H9 (cell line): ENCODE data around the gene SRGAP3. TPM values are rescaled to one million over a fixed set of nuclear protein-coding genes. Genes with fewer than 3 reads are reported as not detected.

ENCODE experiments used
- DNase-seq: peaks from one replicate; pipeline ENCODE4 v3.0.0-alpha.2; 2017
- H2AFZ ChIP-seq: one replicate; pipeline ENCODE4 v1.6.1; 2013; ENCODE audit warnings: mild to moderate bottlenecking, low read length, control low read depth, moderate library complexity
- H2AK5ac ChIP-seq: 2 replicates; pipeline ENCODE4 v1.6.1; 2013; ENCODE audit warnings: low read length, control low read depth, mixed read lengths; ENCODE audit not compliant: insufficient read length
- H2BK120ac ChIP-seq: one replicate; pipeline ENCODE4 v1.6.1; 2013; ENCODE audit warnings: low read depth, mild to moderate bottlenecking, low read length, control low read depth, inconsistent platforms; ENCODE audit not compliant: poor library complexity, severe bottlenecking
- H2BK12ac ChIP-seq: 2 replicates; pipeline ENCODE4 v1.6.1; 2013; ENCODE audit warnings: low read length, control low read depth, mixed read lengths, low read depth; ENCODE audit not compliant: insufficient read length
- H2BK15ac ChIP-seq: 2 replicates; pipeline ENCODE4 v1.6.1; 2013; ENCODE audit warnings: low read depth, low read length, control low read depth
- H2BK20ac ChIP-seq: one replicate; pipeline ENCODE4 v1.6.1; 2013; ENCODE audit warnings: low read depth, mild to moderate bottlenecking, low read length, control low read depth, inconsistent platforms; ENCODE audit not compliant: poor library complexity, severe bottlenecking
- H2BK5ac ChIP-seq: 2 replicates; pipeline ENCODE4 v1.6.1; 2013; ENCODE audit warnings: low read length, control low read depth, mixed read lengths; ENCODE audit not compliant: insufficient read length
- H3K14ac ChIP-seq: 2 replicates; pipeline ENCODE4 v1.6.1; 2013; ENCODE audit warnings: low read length, control low read depth; ENCODE audit not compliant: insufficient read depth
- H3K18ac ChIP-seq: 2 replicates; pipeline ENCODE4 v1.6.1; 2013; ENCODE audit warnings: low read depth, mild to moderate bottlenecking, mixed read lengths, low read length, control low read depth; ENCODE audit not compliant: insufficient read length
- H3K23ac ChIP-seq: 2 replicates; pipeline ENCODE4 v1.6.1; 2013; ENCODE audit warnings: low read length, control low read depth, mixed read lengths, low read depth; ENCODE audit not compliant: insufficient read length
- H3K23me2 ChIP-seq: 2 replicates; pipeline ENCODE4 v1.6.1; 2013; ENCODE audit warnings: low read depth, mild to moderate bottlenecking, mixed read lengths, low read length, control low read depth; ENCODE audit not compliant: insufficient read length, poor library complexity, severe bottlenecking
- H3K27ac ChIP-seq: 2 replicates; pipeline ENCODE4 v1.5.1; 2013; ENCODE audit warnings: low read length, control low read depth, mixed read lengths, low read depth; ENCODE audit not compliant: insufficient read length
- H3K27me3 ChIP-seq: 2 replicates; pipeline ENCODE4 v1.6.1; 2013; ENCODE audit warnings: low read length, control low read depth, inconsistent platforms; ENCODE audit not compliant: insufficient read depth
- H3K4ac ChIP-seq: 2 replicates; pipeline ENCODE4 v1.6.1; 2013; ENCODE audit warnings: low read depth, mild to moderate bottlenecking, control low read depth, inconsistent platforms, low read length, moderate library complexity
- H3K4me1 ChIP-seq: 2 replicates; pipeline ENCODE4 v1.6.1; 2013; ENCODE audit warnings: low read length, control low read depth, inconsistent platforms; ENCODE audit not compliant: insufficient read depth
- H3K4me2 ChIP-seq: 2 replicates; pipeline ENCODE4 v1.6.1; 2013; ENCODE audit warnings: low read length, control low read depth, mixed read lengths; ENCODE audit not compliant: insufficient read length, insufficient read depth
- H3K56ac ChIP-seq: 2 replicates; pipeline ENCODE4 v1.6.1; 2013; ENCODE audit warnings: low read depth, mild to moderate bottlenecking, mixed read lengths, low read length, control low read depth; ENCODE audit not compliant: insufficient read length
- H3K79me1 ChIP-seq: 2 replicates; pipeline ENCODE4 v1.6.1; 2013; ENCODE audit warnings: low read depth, mild to moderate bottlenecking, moderate library complexity, low read length, control low read depth, inconsistent platforms; ENCODE audit not compliant: insufficient read depth, poor library complexity, severe bottlenecking
- H3K79me2 ChIP-seq: 2 replicates; pipeline ENCODE4 v1.6.1; 2013; ENCODE audit warnings: low read length, control low read depth, inconsistent platforms; ENCODE audit not compliant: insufficient read depth
- H3K9ac ChIP-seq: 2 replicates; pipeline ENCODE4 v1.6.1; 2013; ENCODE audit warnings: low read length, control low read depth, mixed read lengths; ENCODE audit not compliant: insufficient read length; ENCODE audit errors: extremely low read depth
- H3K9me3 ChIP-seq: one replicate; pipeline ENCODE4 v1.6.1; 2013; ENCODE audit warnings: low read depth, low read length, inconsistent platforms; ENCODE audit not compliant: control insufficient read depth
- H3T11ph ChIP-seq: one replicate; pipeline ENCODE4 v1.6.1; 2013; ENCODE audit warnings: mild to moderate bottlenecking, low read length, control low read depth, inconsistent platforms
- H4K20me1 ChIP-seq: one replicate; pipeline ENCODE4 v1.6.1; 2013; ENCODE audit not compliant: control insufficient read depth, insufficient read length, insufficient read depth
- H4K5ac ChIP-seq: 2 replicates; pipeline ENCODE4 v1.6.1; 2013; ENCODE audit warnings: low read depth, mild to moderate bottlenecking, mixed read lengths, low read length, control low read depth; ENCODE audit not compliant: insufficient read length
- H4K8ac ChIP-seq: replicated peaks from 2 replicates; pipeline ENCODE4 v1.6.1; 2013; ENCODE audit warnings: low read length, control low read depth, mixed read lengths, low read depth; ENCODE audit not compliant: insufficient read length
- H4K91ac ChIP-seq: 2 replicates; pipeline ENCODE4 v1.6.1; 2013; ENCODE audit warnings: low read depth, mild to moderate bottlenecking, moderate library complexity, mixed read lengths, low read length, control low read depth; ENCODE audit not compliant: insufficient read length
- H3K27ac Mint-ChIP-seq, 3 experiments: 2 replicates in 2 of 3; 3 replicates in 1 of 3; pipeline ENCODE4 v1.8.0; 2020 to 2021; ENCODE audit warnings: mixed read lengths in 3 of 3, mild to moderate bottlenecking in 1 of 3, moderate library complexity in 1 of 3
- H3K27me3 Mint-ChIP-seq: 2 replicates; pipeline ENCODE4 v1.8.0; 2021; ENCODE audit warnings: low read depth, mild to moderate bottlenecking, moderate library complexity, mixed read lengths
- H3K36me3 Mint-ChIP-seq, 3 experiments: 2 replicates in 2 of 3; 3 replicates in 1 of 3; pipeline ENCODE4 v1.8.0; 2020 to 2021; ENCODE audit warnings: low read depth in 3 of 3, mixed read lengths in 3 of 3; ENCODE audit not compliant: insufficient read depth in 1 of 3
- H3K4me1 Mint-ChIP-seq, 2 experiments: 2 replicates each; pipeline ENCODE4 v1.8.0; 2020; ENCODE audit warnings: mixed read lengths in 2 of 2
- H3K4me3 Mint-ChIP-seq, 2 experiments: 2 replicates in 1 of 2; 3 replicates in 1 of 2; pipeline ENCODE4 v1.8.0; 2020 to 2021; ENCODE audit warnings: mild to moderate bottlenecking in 2 of 2, mixed read lengths in 2 of 2, moderate library complexity in 1 of 2
- H3K9me3 Mint-ChIP-seq, 2 experiments: 2 replicates in 1 of 2; 3 replicates in 1 of 2; pipeline ENCODE4 v1.8.0; 2020; ENCODE audit warnings: mild to moderate bottlenecking in 2 of 2, mixed read lengths in 2 of 2, moderate library complexity in 1 of 2
- CTCF ChIP-seq: fragments of 200-600 bp; sonication (generic); conservative IDR thresholded peaks from 3 replicates; pipeline ENCODE4 v1.8.0; 2021; ENCODE audit warnings: antibody characterized with exemption, mild to moderate bottlenecking
- WGBS: extraction: QIAGEN DNeasy Blood & Tissue Kit; methylation state at CpG from one replicate; pipeline ENCODE4 v1.1.7; 2013; ENCODE audit warnings: missing lambda C conversion rate, low lambda C conversion rate, mixed read lengths; ENCODE audit not compliant: insufficient read length; ENCODE audit errors: extremely low coverage; 5-methylcytosine and 5-hydroxymethylcytosine counted together
- long read RNA-seq: library from polyadenylated mRNA; unstranded; transcript quantifications from one replicate; pipeline ENCODE4 v2.0.0, GENCODE V29; 2020
- total RNA-seq: library from RNA; stranded (reverse); gene quantifications from 2 replicates; pipeline ENCODE4 v1.2.1, GENCODE V29; 2021

Gene SRGAP3
- total RNA-seq = 2.6 and 3.4 TPM in 2 replicates
- long read RNA-seq, full-length matches to known transcripts = 1 of 9 reads
- long read RNA-seq, partial matches to known transcripts = 4 of 9 reads
- long read RNA-seq, other reads (novel, unspliced or antisense) = 4 of 9 reads

- H2BK120ac ChIP-seq = no peak within 1 kb of the TSS
- Mint-ChIP-seq H3K36me3 (no peaks in the 10 kb centered on the region), H3K4me3 (peak within 1 kb of the TSS; percentile 69 to 91), H3K27ac (peak within 1 kb of the TSS; percentile 7 to 45 (median 17); a peak in 5 of 7 replicates), H3K9me3 (0 out of 5 replicates have a peak, but pooled peaks cover 0 to 2% of the 10 kb centered on the region in 2 experiments), H3K4me1 (peaks cover 32 to 48% of the 10 kb centered on the region in 2 experiments), H3K27me3 (peaks cover 12% of the 10 kb centered on the region)
- no peak within 1 kb of the TSS for H2AFZ ChIP-seq
- H2BK5ac ChIP-seq = no peak within 1 kb of the TSS
- H2BK12ac ChIP-seq = no peak within 1 kb of the TSS
- no peak within 1 kb of the TSS for H3K4ac ChIP-seq
- no peak within 1 kb of the TSS for H3K14ac ChIP-seq
- no peaks in the 10 kb centered on the region for H3K79me2 ChIP-seq
- peak; percentile 28; the same call in 1 of the 3 replicates for TF ChIP-seq CTCF
- no peak within 1 kb of the TSS for H4K5ac ChIP-seq
- no peak within 1 kb of the TSS for H2BK20ac ChIP-seq
- no peaks in the 10 kb centered on the region for H3K9me3 ChIP-seq
- no peak within 1 kb of the TSS for H4K91ac ChIP-seq
- peaks cover 3% of the 10 kb centered on the region; the same call in 1 of the 2 replicates for H3K4me1 ChIP-seq
- H3T11ph ChIP-seq = no peak within 1 kb of the TSS
- no peak within 1 kb of the TSS for H2AK5ac ChIP-seq
- no peak within 1 kb of the TSS for H2BK15ac ChIP-seq
- DNase-seq = peak; percentile 92
- H3K23me2 ChIP-seq = no peaks in the 10 kb centered on the region
- peak within 1 kb of the TSS; percentile 25 for H3K9ac ChIP-seq
- H3K23ac ChIP-seq = no peak within 1 kb of the TSS
- no peaks in the 10 kb centered on the region for H4K20me1 ChIP-seq
- no peak within 1 kb of the TSS for H4K8ac ChIP-seq
- H3K56ac ChIP-seq = no peak within 1 kb of the TSS
- H3K27me3 ChIP-seq = no peaks in the 10 kb centered on the region
- H3K27ac ChIP-seq = no peak within 1 kb of the TSS
- H3K4me2 ChIP-seq = peak within 1 kb of the TSS; percentile 75
- peak within 1 kb of the TSS; percentile 58 for H3K18ac ChIP-seq
- H3K79me1 ChIP-seq = no peaks in the 10 kb centered on the region
- no CpG with 5 or more reads among the region's 28 CpGs for WGBS
These were observed at the start of gene SRGAP3 for GRCh38 chr3:9249273-9250192. Gene SRGAP3 (minus strand): TSS chr3:9249646. CDS start chr3:9248951, 695 bp downstream.
